GM10248 (cell line): ENCODE results near the gene ASB10.

Experiments
- CTCF ChIA-PET: fragments of 300-600 bp; sonication (Branson Sonifier 250); formaldehyde crosslinking; extraction: SDS; loops from one replicate; lab custom pipeline; 2021; ENCODE audit warnings: antibody characterized with exemption; lab: Yijun Ruan, JAX
- POLR2A ChIA-PET: fragments of 350-650 bp; sonication (Branson Sonifier 250); formaldehyde crosslinking; extraction: SDS; loops from one replicate; lab custom pipeline; 2020; ENCODE audit warnings: antibody characterized with exemption; lab: Yijun Ruan, JAX
- DNase-seq: peaks from one replicate; pipeline ENCODE4 v3.0.0; 2012; ENCODE audit errors: extremely low spot score
- TF ChIP-seq, protein P1 (sequence below): IDR thresholded peaks from 2 replicates; pipeline ENCODE4 v1.5.1; 2012; ENCODE audit warnings: mild to moderate bottlenecking, low read depth; ENCODE audit errors: extremely low read depth, missing control alignments, control extremely low read depth

ASB10 gene

DNA sequence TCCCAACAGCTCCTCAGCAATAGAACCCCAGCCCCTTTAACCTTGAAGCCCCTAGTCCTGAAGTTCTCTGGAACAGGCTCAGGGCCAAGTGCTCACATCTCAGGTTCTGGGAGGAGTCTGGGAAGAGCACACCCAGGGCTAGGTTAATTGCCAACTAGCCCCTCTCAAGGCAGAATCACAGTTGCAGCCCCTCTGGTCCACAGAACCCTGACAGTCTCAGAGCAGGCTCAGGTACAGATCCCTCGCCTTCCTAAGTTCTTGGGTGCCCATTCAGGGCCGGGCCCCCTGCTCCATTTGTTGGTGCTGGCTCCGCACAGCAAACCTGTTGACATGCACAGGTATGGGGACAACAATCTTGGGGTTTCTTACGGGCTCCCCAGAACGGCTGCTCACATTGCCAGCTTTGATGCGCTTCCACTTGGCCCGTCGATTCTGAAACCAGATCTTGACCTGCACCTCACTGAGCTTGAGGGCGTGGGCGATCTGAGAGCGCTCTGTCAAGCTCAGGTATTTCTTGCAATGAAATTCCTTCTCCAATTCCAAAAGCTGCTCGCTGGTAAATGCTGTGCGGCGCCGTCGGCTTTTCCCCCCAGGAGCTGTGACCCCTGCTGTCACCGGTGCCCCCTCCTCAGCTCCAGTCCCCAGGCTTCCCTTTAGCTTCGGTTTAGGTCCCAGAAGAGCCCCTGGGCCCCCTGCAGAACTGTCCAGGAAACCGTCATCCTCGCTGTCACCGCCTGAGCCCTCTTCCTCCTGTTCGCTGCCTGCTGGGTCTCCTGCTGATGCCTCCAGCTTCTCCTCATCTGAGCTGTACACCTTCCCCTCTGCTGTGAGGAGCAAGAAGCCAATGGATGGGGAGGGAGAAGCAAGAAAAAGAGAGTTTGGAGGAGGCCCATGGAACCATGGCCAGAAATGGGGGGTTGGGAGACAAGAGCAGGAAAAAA is 38.5 kb downstream of the ASB10 start:
- TF ChIP-seq, protein P1, sequence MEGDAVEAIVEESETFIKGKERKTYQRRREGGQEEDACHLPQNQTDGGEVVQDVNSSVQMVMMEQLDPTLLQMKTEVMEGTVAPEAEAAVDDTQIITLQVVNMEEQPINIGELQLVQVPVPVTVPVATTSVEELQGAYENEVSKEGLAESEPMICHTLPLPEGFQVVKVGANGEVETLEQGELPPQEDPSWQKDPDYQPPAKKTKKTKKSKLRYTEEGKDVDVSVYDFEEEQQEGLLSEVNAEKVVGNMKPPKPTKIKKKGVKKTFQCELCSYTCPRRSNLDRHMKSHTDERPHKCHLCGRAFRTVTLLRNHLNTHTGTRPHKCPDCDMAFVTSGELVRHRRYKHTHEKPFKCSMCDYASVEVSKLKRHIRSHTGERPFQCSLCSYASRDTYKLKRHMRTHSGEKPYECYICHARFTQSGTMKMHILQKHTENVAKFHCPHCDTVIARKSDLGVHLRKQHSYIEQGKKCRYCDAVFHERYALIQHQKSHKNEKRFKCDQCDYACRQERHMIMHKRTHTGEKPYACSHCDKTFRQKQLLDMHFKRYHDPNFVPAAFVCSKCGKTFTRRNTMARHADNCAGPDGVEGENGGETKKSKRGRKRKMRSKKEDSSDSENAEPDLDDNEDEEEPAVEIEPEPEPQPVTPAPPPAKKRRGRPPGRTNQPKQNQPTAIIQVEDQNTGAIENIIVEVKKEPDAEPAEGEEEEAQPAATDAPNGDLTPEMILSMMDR: no peak
- no peak for DNase-seq
- ChIA-PET CTCF (interaction anchor here (1.0 to 3.2 kb wide), 7 partner anchors 8 to 634 kb away, joined by 3 to 12 read pairs (median 4); no protein-coding TSS in a partner anchor), POLR2A (interaction anchor here (0.6 kb wide), 1 partner anchor 78 kb away, joined by 4 read pairs; the partner anchor contains the start of gene ABCF2)

DNA sequence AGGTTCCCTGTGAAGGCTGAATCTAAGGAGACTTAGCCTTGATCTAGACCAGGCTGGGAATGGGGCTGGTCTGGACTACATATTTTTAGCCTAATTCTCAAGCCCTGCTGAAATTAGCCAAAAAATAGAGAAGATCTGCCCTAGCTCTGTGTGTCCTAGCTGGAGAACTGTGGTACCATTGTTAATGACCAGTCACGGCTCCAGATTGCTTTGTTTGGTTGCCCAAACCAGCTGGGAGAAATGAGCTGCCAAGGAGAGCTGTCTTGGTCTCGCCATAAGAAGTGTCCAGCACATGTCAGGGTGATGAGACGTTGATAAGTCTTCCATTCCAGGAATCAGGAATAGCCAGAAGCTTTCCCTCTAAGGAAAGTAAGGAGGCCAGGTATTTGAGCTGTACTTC is 40.3 kb downstream of the ASB10 start:
- ChIA-PET CTCF (interaction anchor here (1.1 to 3.2 kb wide), 6 partner anchors 10 to 97 kb away, joined by 3 to 12 read pairs (median 4); no protein-coding TSS in a partner anchor), POLR2A (no interaction called here)
- TF ChIP-seq, protein P1: no peak
- DNase-seq: no peak

- TF ChIP-seq, protein P1: no peak
- ChIA-PET POLR2A (no interaction called here), CTCF (interaction anchor here (2.0 kb wide), 1 partner anchor 20 kb away, joined by 7 read pairs; no protein-coding TSS in a partner anchor)
- DNase-seq: no peak
Measured at GRCh38 chr7:151144387-151144786, 42.7 kb downstream of the ASB10 start.

DNA sequence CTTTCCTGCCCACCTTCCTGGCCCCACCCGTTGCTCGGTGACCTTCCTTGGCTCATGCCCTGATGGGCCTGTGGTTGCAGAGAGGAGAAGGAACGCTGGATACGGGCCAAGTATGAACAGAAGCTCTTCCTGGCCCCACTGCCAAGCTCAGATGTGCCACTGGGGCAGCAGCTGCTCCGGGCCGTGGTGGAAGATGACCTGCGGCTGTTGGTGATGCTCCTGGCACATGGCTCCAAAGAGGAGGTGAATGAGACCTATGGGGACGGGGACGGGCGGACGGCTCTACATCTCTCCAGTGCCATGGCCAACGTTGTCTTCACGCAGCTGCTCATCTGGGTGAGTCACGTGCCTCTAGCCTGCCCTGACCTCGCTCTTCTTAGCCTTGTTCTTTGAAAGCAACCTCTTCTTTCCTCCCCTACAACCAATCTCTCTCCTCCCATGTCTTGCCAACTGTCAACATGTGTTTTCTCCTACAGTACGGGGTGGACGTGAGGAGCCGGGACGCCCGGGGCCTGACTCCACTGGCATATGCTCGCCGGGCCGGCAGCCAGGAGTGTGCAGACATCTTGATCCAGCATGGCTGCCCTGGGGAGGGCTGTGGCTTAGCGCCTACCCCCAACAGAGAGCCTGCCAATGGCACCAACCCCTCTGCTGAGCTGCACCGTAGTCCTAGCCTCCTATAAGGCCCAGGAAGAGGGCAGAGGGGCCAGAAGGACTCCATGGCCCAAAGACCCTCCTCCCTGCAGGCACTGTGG is 43.6 kb downstream of the ASB10 start:
- ChIA-PET POLR2A (no interaction called here), CTCF (interaction anchor here (1.4 to 2.0 kb wide), 3 partner anchors 20 to 29 kb away, joined by 3 to 7 read pairs (median 3); no protein-coding TSS in a partner anchor)
- TF ChIP-seq, protein P1: no peak
- DNase-seq: no peak

- DNase-seq: no peak
- ChIA-PET POLR2A (no interaction called here), CTCF (interaction anchor here (1.4 to 2.1 kb wide), 3 partner anchors 19 to 29 kb away, joined by 3 to 5 read pairs (median 3); no protein-coding TSS in a partner anchor)
- TF ChIP-seq, protein P1: no peak
Measured at GRCh38 chr7:151142686-151143040, 44.4 kb downstream of the ASB10 start.
